Measurements from ENCODE around the gene VPS50. TPM values are rescaled to one million over a fixed set of nuclear protein-coding genes. Genes with fewer than 3 reads are reported as not detected.

Gene VPS50
- total and polyA plus RNA-seq, 2 donors (not counting 1 experiment from before 2014, with no cell fraction given), result 9.4 to 54.1 TPM

GRCh38 chr7:93354815-93355214 lies 122.6 kb downstream of the VPS50 start:
- Histone ChIP-seq H4K20me1 (ENCODE audit: control insufficient read depth, insufficient read depth, low read length, poor library complexity, severe bottlenecking) (no peaks in the 10 kb centered on the region), H3K4me1 (ENCODE audit: control insufficient read depth in 2 of 2, insufficient read depth in 2 of 2, low read length in 2 of 2) (no peaks in the 10 kb centered on the region), H3K9ac (ENCODE audit: low read length) (no peak overlapping the region), H3K4me2 (replicated peaks; ENCODE audit: low read depth, low read length, poor library complexity, severe bottlenecking) (no peak overlapping the region), H3K79me2 (ENCODE audit: control insufficient read depth, insufficient read depth, low read length) (no peaks in the 10 kb centered on the region), H3K4me3 (ENCODE audit: control extremely low read depth in 1 of 5, extremely low read depth in 1 of 5, insufficient read depth in 1 of 5, low read depth in 2 of 5, low read length in 4 of 5) (no peak overlapping the region), H2AFZ (ENCODE audit: insufficient read depth, low read depth, low read length, poor library complexity, severe bottlenecking) (no peak overlapping the region), H3K27ac (ENCODE audit: low read length in 2 of 2) (no peak overlapping the region), H3K27me3 (replicated peaks in 1 of 4; ENCODE audit: control extremely low read depth in 1 of 4, control insufficient read depth in 3 of 4, insufficient read depth in 4 of 4, low read length in 3 of 4) (no peaks in the 10 kb centered on the region), H3K36me3 (replicated peaks in 1 of 2; ENCODE audit: control extremely low read depth in 1 of 2, control insufficient read depth in 1 of 2, extremely low read depth in 1 of 2, insufficient read depth in 2 of 2, low read length in 1 of 2) (peaks cover 1 to 13% of the 10 kb centered on the region in 2 experiments), H3K9me3 (ENCODE audit: control extremely low read depth in 1 of 3, control insufficient read depth in 2 of 3, insufficient read depth in 1 of 3, low read length in 2 of 3) (no peaks in the 10 kb centered on the region)
- ChIA-PET POLR2A (no interaction called here), CTCF (no interaction called here)
- Mint-ChIP-seq H3K9me3 (ENCODE audit: insufficient read depth) (no peaks in the 10 kb centered on the region), H3K4me1 (no peaks in the 10 kb centered on the region), H3K27ac (no peak overlapping the region), H3K27me3 (no peaks in the 10 kb centered on the region), H3K4me3 (no peak overlapping the region)
- ATAC-seq (ENCODE audit: low read depth) (no peak), DNase-seq (no peak)
- WGBS (ENCODE audit: insufficient coverage), result no CpG with 5 or more reads among the region's 4 CpGs
- TF ChIP-seq EZH2 (IDR thresholded peaks at IDR 0.05; ENCODE audit: borderline replicate concordance, insufficient read depth, low read depth, low read length, poor library complexity, severe bottlenecking) (no peak), CTCF (IDR thresholded peaks at IDR 0.05) (no peak)
- intact Hi-C loops (cut with micrococcal nuclease), result no loop called here

GRCh38 chr7:93359520-93360198 lies 127.5 kb downstream of the VPS50 start:
- no peak overlapping the region for H2AFZ ChIP-seq (ENCODE audit: insufficient read depth, low read depth, low read length, poor library complexity, severe bottlenecking)

More at GRCh38 chr7:93359520-93360198, 127.5 kb downstream of the VPS50 start:
- no peaks in the 10 kb centered on the region for H3K9me3 ChIP-seq (ENCODE audit: control extremely low read depth in 1 of 3, control insufficient read depth in 2 of 3, insufficient read depth in 1 of 3, low read length in 2 of 3)
- H3K4me2 ChIP-seq (replicated peaks; ENCODE audit: low read depth, low read length, poor library complexity, severe bottlenecking), result no peak overlapping the region
- DNase-seq (no peak), ATAC-seq (ENCODE audit: low read depth) (no peak)
- H3K36me3 ChIP-seq (replicated peaks in 1 of 2; ENCODE audit: control extremely low read depth in 1 of 2, control insufficient read depth in 1 of 2, extremely low read depth in 1 of 2, insufficient read depth in 2 of 2, low read length in 1 of 2), result no peaks in the 10 kb centered on the region
- H3K27ac Mint-ChIP-seq, result no peak overlapping the region
- ChIA-PET CTCF (interaction anchor here (2.9 kb wide), 1 partner anchor 15 kb away, joined by 7 read pairs; no protein-coding TSS in a partner anchor), POLR2A (no interaction called here)
- H3K4me3 ChIP-seq (ENCODE audit: control extremely low read depth in 1 of 5, extremely low read depth in 1 of 5, insufficient read depth in 1 of 5, low read depth in 2 of 5, low read length in 4 of 5), result no peak overlapping the region
- H3K27ac ChIP-seq (ENCODE audit: low read length in 2 of 2), result no peak overlapping the region
- no peaks in the 10 kb centered on the region for H3K4me1 ChIP-seq (ENCODE audit: control insufficient read depth in 2 of 2, insufficient read depth in 2 of 2, low read length in 2 of 2)
- no peak overlapping the region for H3K9ac ChIP-seq (ENCODE audit: low read length)
- H3K27me3 ChIP-seq (replicated peaks in 1 of 4; ENCODE audit: control extremely low read depth in 1 of 4, control insufficient read depth in 3 of 4, insufficient read depth in 4 of 4, low read length in 3 of 4), result no peaks in the 10 kb centered on the region
- intact Hi-C loops (cut with micrococcal nuclease), result no loop called here
- H3K27me3 Mint-ChIP-seq, result no peaks in the 10 kb centered on the region
- H3K79me2 ChIP-seq (ENCODE audit: control insufficient read depth, insufficient read depth, low read length), result no peaks in the 10 kb centered on the region
- H4K20me1 ChIP-seq (ENCODE audit: control insufficient read depth, insufficient read depth, low read length, poor library complexity, severe bottlenecking), result no peaks in the 10 kb centered on the region
- H3K4me1 Mint-ChIP-seq, result no peaks in the 10 kb centered on the region
- WGBS (ENCODE audit: insufficient coverage), result no CpG with 5 or more reads among the region's 2 CpGs
- H3K9me3 Mint-ChIP-seq (ENCODE audit: insufficient read depth), result no peaks in the 10 kb centered on the region
- TF ChIP-seq EZH2 (IDR thresholded peaks at IDR 0.05; ENCODE audit: borderline replicate concordance, insufficient read depth, low read depth, low read length, poor library complexity, severe bottlenecking), result no peak
- TF ChIP-seq CTCF (IDR thresholded peaks at IDR 0.05), result no peak
- no peak overlapping the region for H3K4me3 Mint-ChIP-seq
